GM18498 (cell line): ENCODE measurements around the gene SARM1.

ENCODE experiments used
- ATAC-seq: cut with Tn5 transposase; IDR thresholded peaks from one replicate; pipeline ENCODE4 v1.9.1; 2021; ENCODE audit warnings: mild to moderate bottlenecking, moderate library complexity; ENCODE audit not compliant: unreplicated experiment

Gene SARM1

DNA sequence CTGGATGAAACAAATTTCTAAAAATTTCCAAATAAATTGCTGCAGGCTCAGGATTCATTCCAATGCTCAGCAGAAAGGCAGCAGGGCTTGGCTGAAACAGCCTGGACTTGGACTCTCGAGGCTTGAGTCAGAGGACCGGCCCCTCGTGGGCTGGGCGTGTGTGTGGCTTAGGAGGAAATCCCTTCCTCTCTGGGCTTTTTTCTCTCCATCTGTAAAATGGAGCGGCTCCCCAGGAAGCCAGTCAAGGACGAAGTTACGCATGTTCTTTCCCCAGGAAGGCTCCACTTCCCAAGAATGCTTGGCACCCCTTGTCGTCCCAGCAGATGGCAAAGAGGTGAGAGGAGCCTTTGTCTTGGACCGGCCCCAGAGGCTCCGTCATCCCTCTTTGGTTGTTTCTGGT lies 21.0 kb downstream of the SARM1 start:
- no peak for ATAC-seq

- no peak for ATAC-seq
Measured at GRCh38 chr17:28394337-28395116, 23.0 kb downstream of the SARM1 start.

- ATAC-seq, result no peak
Measured at GRCh38 chr17:28395426-28395825, 23.9 kb downstream of the SARM1 start.

GRCh38 chr17:28395968-28396367 lies 24.5 kb downstream of the SARM1 start:
- no peak for ATAC-seq

DNA sequence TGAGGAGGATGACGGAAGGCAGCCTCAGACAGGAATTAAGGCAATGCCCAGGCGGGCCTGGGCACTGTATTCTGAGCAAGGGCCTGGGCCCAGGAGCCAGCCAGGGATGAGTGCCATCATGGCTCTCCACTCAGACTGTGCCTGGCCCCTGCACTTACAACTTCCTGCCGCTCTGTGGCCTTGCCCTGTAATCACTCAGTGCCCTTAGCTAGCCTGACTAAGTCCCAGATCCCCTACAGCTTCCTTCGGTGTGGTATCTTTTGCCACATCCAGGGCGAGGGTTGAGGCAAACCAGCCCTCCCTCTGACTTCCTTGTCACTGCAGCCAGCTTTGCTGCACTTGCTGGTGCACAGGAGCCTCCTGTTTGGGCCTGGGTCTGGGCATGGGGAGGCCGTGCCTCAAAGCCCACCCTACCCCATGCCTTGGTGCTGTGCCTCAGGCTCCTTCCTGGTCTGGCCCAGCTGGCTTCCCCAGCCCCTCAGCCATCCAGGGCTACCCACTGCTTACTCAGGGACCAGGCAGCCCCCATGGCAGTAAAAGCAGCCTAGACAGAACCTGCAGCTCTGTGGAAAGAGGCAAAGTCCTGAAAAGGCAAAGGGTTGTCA lies 25.2 kb downstream of the SARM1 start:
- ATAC-seq, result no peak

- no peak for ATAC-seq
Measured at GRCh38 chr17:28397275-28397674, 25.8 kb downstream of the SARM1 start.

DNA sequence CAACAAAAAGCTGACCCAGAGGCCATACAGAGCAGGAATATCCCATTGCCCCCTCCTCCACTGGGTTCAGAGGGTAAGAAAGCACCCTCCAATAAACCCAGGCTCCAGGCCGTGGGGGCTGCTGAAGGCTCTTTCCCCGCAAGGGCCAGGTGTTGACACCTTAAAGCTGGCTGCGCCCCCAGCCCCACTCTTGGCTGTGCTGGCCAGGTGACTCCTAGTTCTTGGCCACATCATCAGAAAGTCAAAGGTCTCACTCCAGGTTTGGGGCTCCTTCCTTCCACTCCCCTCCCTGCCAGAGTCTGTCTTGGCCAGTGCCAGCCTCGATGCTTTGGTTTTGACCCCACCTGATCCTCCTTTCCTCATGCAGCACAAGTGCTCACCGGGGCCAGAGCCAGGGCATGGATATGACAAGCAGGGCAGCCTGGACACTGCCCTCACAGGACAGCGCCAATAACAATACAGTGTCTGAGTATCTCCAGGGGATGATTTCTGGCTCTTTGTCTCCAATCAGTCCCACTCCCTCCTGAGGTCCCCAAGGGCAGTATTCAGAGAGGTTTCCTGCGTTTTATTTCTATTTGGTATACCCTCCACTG lies 26.3 kb downstream of the SARM1 start:
- ATAC-seq, result no peak

- no peak for ATAC-seq
Measured at GRCh38 chr17:28398280-28398981, 26.9 kb downstream of the SARM1 start.

GRCh38 chr17:28399808-28400207 lies 28.3 kb downstream of the SARM1 start:
- ATAC-seq, result no peak

DNA sequence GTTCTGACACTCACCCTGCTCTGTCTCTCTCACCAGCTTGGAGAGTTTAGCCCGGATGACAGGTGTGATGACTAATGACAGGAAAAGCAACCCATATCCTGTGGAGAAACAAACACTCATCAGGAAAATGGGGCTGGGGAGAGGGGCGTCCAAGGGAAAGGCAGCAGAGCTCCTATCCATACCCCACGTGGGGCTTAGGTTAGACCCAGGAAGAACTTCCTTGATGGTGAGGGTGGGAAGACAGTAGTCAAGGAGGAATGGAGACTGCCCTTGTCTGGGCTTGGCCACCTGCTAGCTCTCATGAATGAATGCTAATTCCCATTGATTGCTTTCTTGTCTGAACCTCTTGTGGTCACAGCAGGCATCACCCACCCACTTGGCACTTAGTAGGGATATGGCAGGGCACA lies 30.7 kb downstream of the SARM1 start:
- ATAC-seq, result no peak

GRCh38 chr17:28402844-28403243 lies 31.4 kb downstream of the SARM1 start:
- no peak for ATAC-seq

DNA sequence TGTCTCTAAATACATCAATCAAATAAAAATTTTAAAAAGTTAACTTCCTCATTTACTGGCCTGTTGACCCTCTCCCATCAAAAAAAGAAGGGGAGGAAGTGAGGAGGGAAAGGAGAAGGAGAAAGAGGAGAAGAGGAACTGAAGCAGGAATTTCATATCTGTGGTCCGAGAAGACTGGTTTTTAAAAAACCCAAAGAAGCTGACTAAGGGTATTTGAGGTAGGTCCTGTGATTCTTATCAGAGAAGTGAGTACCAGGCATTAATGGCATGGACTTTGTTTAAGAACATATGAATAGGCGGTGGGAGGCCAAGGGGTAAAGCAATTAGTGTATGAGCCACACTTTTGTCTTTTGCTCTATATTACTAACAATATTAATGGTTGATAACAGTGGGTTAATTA lies 32.5 kb downstream of the SARM1 start:
- no peak for ATAC-seq

DNA sequence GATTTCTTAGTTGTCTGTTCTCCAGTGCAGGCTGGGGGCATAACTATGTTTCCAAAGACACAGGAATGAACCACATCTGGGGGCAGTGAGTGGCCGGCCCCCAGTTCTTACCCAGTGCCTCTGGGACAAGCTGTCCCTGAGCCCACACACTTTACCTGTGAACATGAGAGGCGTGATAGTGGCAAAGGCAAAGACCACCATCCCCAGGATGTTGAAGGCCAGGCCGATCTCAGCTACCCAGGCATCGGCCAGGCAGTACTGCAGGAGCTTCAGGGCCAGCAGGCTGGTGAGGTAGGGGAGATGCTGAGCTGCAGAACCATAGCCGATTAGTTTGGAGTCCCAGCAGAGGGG lies 32.9 kb downstream of the SARM1 start:
- no peak for ATAC-seq

DNA sequence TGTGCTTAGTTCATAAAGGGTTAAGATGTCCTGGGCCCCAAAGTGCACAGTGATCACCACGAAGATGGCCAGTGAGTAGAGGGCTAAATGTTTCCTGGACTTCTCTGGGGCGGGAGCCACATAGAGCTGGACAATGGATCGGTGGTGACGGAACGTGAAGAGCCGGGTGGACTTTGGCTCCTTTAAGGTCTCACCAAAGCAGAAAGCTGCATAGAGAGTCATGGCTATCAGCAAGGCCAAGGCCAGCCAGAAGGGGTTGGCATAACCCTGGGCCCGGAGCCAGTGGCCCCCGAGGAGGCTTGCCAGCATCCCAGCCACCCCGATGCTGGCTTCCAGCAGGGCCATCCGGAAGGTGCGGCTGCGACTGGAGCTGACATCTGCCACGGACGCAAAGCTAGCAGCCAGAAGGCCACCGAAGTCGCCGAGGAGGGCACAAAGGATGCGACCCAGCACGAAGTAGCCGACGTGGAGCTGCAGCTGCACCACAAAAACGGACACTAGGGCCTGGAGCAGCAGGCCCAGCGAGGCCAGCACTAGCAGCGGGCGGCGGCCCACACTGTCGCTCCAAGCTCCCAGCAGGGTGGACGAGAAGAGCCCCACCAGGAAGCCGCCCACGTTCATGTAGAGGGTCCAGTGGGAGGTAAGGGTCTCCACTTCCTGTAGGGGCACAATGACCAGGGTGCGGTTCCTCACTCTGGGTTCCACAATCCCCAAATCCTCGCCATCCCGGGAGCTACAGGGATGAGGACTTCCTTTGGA lies 33.5 kb downstream of the SARM1 start:
- ATAC-seq, result no peak

- peak; percentile 80 for ATAC-seq
Measured at GRCh38 chr17:28405632-28406472, 34.4 kb downstream of the SARM1 start, which contains the start of gene SLC46A1. Gene SLC46A1 (minus strand): TSS chr17:28406212. CDS start chr17:28406114, 98 bp downstream.

GRCh38 chr17:28406473-28406814 lies 35.0 kb downstream of the SARM1 start:
- ATAC-seq, result no peak

GRCh38 chr17:28407130-28407973 lies 35.9 kb downstream of the SARM1 start:
- no peak for ATAC-seq

DNA sequence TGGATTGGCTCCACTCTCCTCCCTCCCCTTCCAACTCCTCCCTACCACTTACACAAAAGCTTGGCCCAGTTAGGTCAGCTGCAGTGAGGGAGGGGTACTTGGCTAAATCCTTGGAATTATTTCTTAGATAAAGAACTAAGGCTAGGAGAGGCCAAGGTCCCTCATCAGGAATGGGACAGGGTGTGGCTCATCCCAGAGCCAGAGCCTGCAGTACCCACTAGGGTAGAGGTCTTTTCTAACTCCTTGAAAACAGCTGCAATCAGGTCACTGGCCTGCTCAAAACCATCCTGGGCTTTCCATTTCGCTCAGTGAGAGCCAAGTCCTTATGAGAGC lies 36.4 kb downstream of the SARM1 start:
- ATAC-seq, result no peak

GRCh38 chr17:28412099-28412498 lies 40.6 kb downstream of the SARM1 start:
- no peak for ATAC-seq
